ENCODE data around the gene TBX1.
A peak's percentile ranks its signal among the peaks of the same experiment; 100 is the strongest.

Gene TBX1

DNA sequence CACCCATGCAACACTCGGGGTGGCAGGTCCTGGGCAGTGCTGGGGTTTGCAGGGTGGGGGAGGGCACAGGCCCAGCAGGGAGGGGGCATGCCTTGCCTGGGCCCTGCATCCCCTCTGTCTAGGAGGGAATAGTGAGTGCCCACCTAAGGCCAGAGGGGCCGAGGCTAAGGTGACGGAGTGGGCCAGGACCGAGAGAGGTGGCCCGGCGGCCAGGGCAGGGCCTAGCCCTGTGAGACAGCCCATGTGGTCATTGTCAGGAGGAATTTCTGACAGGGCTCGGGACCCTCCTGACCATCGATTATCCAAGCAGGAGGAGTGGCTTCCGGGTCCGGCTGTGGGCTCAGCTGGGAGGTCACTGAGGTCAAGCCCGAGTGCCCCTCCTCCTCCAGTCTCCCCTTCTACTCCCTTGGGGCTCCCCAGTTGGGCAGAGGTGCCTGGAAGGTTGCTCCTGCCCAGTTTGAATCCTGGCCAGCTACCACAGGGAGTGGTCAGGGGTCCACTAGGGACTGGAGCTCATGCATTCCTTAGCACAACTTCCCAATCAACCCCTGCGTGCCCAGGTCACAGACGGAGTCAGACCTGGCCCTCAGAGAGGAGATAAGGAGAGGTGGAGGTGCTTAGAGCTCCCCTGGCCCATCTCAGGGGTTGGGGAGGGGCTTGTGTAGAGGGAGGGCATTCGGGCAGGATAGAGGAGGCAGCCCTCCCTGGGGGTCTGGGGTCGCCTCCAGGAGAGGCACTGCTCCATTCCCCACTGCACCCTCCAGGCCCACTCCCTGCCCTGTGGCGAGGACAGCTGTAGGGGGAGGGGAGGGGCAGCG lies 22.5 kb upstream of the TBX1 start:
- DNase-seq, result no peak

DNA sequence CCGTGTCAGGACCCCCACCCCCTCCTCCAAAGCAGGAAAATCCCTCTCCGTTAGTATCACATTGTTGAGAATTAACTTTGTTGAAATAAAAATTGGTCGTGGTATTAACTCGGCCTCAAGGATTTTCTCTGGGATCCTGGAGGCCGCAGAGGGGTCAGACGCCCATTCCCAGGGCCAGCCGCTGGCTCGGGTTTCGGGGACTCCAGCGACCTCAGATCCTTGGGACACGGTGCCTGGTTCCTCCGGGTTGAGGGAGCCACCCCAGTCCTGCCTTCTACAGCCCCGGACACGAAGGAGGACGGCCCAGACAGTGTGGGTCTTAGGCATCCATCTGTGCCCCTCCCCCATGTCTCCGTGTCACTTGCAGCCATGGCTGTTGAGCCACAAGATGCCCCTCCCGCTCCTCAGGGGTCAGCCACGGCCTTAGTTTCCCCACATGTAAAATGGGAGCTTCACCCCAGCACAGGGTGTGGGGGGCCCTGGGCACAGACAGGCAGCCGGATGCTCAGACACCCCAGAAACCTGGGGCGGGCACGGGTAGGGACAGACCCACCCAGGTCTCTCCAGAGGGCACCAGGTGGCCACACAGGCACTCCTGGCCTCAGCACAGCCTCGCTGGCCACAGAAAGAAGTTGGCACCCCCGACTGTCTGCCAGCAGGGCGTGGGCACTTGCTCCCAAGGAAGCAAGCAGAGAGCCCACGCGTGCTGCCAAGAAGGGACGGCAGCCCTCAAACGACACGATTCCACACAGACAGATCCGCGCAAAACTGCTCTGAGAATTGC lies 21.7 kb upstream of the TBX1 start:
- DNase-seq, result no peak

DNA sequence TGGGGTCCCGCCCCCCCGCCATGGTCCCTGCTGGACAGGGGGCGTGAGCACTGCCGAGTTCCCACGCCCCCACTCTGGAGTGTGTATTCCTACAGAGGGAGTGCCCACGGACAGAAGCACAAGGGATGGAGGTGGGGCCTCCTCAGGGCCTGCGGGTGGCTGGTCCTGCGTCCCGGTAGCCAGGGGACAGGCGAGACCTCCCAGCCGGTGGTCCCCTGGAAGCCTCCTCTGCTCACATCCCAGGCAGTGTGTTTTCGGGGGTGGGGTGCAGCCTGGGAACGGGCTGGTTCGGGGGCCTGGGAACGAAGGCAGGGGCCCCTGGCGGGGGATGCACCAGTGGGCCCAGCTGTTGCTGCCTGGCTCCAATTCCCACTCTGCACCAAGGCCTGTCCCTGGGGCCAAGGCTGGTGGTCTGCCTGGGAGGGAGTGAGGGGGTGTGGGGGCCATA lies 21.1 kb upstream of the TBX1 start:
- DNase-seq, result no peak

DNA sequence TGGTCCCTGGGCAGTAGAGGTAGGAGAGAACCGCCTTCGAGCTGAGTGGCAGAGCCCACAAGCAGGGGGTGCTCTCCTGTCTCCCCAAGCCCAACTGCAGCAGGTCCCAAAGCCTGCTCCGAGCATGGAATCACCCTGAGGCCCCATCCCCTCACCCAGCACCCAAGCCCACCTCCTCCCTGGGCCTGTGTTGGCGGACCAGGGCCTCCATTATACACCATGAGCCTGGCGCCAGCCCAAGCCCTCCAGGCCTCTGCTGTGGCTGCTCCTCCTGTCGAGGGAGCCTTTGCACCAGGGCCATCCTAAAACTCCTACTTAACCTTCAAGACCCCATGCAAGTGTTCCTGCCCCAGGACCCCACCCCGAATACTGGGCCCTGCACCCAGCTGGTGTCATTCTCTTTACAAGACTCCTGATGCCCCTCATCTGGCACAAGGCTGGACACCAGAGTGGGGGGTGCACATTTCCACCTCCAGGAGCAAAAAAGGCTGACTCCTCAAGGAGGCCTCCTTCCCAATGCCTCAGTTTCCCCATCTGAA lies 20.6 kb upstream of the TBX1 start:
- DNase-seq, result no peak

DNA sequence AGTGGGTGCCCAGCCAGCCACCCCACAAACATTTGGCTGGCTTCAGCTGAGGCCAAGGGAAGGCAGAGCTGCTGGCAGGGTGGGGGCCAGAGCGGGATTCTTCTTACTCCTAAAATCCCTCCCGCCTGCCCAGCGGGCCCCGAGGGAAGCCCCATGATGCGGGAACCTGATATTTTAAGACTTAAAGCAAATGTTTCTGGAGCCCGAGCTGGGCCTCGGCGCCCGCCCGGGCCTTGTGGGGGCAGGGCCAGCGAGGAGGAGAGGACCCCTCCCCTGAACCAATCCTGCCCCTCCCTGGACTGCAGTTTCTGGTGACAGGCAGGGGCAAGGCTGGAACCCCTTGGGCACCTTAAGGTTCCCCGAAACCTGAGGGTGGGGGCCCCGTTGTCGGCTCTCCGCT lies 20.0 kb upstream of the TBX1 start:
- DNase-seq, result no peak

DNA sequence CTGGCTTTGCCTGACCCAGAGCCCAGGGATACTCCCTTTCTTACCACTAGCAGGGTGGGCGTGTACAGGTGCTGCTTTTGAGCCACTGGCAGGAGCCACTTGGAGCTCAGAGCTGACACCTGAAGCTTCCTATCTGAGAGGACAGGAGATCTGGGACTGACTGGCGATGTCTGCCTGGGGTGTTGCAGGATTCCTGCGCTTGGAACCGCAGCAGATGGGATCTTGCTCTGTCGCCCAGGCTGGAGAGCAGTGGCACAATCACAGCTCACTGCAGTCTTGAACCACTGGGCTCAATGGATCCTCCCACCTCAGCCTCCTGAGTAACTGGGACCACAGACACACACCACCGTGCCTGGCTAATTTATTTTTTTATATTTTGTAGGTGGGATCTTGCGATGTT lies 19.5 kb upstream of the TBX1 start:
- DNase-seq, result no peak

DNA sequence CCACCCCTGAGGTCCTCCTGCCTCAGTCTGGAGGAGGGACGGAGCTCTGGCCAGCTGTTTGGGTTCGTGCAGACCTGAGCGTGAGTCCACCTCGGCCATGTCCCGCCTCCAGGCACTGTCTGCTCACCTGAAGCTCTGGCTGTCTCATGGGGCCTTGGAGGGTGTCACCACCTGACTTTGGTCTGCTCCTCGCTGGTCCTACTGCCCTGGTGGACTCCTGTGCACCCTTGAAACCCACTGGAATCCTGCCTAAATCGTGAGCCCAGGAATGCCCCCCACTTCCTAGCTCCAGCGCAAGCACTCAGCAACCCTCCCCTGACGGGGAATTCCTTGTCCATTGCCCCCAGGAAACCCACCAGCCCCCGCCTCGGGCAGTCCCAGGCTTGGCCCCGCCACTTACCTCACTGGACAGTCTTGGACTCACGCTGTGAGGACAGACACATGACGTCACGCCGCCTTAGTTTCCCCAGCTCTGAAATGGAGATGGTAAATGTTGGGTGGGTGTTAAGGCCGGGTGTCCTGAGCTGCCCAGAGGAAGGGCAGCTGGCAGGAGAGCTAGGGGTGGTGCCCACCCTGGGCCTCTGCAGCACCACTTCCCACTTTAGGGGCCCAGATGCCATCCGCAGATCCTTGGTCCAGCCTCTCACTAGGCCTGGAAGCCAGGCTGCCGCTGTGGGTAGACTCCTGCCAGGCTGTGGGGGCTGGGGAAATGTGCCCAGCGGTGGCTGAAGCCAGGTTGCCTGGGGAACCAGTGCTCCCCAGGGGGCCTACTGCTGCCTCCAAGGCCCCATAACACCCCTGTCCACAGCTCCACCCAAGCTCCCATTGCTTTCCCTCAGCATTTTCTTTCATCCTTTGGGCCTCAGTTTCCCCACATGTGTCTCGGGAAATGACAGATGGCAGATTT lies 18.2 kb upstream of the TBX1 start:
- peak in 4 of 56 donors; percentile 8 to 46 (median 20) for DNase-seq

DNA sequence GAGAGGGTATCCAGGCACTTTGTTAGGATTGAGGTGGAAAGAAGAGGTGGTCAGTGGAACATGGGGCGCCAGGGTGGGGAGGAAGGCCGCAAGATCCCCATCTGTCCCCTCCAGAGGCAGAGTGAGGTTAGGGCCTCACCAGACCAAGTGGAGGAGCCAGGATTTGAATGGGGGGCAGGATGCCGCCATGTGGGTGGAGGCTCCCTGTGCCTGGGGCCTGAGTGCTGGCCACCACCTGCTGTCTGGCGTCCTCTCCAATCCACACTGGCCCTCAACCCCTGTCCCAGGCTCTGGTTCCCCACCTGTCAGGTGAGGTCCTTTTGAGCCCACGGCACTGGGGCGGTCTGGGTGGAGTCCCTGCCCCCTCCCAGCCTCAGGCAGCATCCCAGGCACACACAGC lies 17.5 kb upstream of the TBX1 start:
- no peak for DNase-seq

DNA sequence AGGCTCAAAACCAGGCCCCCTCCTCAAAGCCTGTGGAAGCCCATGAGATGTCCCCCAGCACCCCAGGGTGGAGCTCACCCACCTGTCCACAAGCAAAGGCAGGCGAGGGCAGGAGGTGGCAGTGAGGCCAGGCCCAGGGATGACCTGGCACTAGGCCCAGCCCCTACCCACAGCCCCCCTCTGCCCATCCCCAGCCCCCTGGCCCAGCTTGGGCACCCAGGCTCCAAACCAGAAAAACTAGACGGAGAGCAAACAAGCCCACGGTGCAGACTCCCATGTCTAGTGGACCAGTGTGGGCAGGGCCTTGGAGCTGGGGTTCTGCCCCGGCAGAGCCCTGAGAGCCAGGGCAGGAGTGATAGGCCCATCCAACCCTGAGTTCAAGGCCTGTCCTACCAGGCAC lies 16.9 kb upstream of the TBX1 start:
- no peak for DNase-seq

DNA sequence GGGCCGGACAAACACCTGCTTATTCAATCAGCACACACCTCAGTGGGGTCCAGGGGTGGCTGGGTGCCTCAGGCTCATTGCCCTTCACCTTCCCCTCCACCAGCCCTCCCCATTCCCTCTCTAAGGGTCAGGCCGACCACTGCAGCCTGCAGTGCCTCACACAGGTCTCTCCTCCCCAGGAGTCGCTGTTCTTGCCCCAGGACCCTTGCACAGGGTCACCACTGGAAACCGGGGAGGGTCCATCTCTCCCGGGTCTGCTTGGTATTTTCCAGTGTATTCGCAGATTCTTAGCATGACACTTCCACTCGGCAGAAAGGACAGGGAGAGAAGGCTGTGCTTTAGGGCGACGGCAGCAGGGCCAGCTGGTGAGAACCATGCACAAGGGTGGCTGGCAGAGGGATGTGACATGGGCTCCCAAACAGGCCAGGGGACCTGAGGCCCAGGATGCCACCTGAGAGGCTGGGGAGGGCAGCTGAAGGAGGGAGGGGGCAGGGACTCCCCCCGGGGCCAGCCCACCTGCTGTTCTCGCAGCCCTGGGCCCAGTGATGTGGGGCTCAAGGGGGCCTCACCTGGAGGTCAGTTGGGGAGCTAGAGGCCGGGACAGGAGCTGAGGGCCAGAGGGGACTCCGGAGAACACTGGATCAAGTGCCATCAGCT lies 16.1 kb upstream of the TBX1 start:
- DNase-seq, result no peak

DNA sequence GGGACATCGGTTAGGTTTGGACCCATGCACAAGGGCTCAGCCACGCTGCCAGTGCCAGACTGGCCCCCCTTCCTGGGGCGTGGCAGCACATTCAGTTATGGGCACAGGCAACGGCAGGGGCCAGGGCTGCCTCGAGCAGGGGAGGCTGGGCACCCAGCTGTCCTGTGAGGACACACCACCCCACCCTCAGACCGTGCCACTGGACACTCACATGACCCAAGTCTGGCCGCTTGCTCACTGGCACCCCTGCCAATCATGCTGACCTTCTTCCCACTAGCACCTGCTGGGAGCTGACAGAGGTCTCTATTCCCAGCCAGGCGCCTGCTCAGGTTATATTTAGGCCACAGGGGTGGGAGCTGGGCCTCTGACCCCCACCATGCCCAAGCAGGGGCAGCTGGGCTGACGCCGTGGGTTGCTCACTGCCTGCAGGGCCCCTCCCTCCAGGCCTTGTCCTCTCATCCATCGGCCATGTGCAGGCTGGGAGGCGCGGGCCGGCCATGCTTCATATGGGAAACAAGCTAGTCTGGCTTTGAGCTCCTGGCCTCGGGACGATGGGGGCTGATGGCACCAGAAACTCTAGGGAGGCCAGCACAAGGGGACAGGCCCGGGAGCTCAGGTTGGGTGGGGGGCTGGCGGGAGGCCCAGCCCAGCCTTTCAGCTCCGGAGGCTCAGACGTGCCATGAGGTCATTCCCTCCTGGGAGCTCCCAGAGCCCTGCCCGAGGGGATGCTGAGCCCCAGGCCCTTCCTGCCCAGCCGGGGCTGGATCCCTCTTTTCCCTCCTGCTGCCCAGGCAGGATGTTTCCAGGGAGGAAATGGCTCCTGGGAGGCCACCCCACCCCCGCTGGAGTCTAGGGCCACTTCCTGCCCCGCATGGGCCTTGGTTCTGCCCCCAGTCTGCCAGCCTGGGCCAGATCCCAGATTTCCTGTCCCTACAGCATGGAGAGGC lies 15.2 kb upstream of the TBX1 start:
- DNase-seq, result no peak

DNA sequence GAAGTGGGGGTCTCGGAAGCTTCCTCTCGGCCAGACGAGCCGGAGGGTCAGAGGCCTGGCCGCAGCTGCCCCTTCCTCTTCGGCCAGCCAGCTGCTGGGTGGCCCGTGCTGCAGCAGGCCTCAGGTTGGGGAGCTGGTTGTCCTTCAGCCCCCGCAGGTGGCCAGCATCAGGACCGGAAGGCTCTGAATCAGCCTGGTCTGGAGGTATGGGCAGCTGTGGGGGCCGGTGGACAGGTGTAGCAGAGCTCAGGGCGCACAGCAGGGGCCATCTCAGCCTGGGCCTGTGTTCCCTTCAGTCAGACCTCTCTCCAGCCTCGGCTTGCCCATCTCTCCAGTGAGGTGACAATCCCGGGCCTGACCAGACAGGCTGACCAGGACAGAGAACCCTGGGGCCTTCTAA lies 13.9 kb upstream of the TBX1 start:
- DNase-seq, result no peak

DNA sequence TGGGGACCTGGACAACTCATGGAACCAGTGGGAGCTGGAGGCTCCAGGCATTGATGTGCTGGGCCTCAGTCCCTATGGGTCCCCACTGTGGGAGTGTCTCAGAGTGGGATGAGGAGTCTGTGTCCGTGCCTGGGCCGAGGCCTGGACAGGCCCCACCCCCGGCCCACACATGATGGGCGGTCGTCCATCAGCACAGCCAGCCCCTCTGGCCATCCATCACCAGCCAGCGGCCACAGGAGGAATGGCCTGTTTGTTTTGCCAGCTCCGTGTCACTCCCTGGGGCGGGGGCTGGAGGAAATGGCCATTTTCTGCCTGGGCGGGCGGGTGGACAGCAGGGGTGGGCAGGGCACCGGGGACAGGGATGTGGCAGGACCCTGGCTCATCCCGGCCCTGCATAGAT lies 13.0 kb upstream of the TBX1 start:
- DNase-seq, result no peak

DNA sequence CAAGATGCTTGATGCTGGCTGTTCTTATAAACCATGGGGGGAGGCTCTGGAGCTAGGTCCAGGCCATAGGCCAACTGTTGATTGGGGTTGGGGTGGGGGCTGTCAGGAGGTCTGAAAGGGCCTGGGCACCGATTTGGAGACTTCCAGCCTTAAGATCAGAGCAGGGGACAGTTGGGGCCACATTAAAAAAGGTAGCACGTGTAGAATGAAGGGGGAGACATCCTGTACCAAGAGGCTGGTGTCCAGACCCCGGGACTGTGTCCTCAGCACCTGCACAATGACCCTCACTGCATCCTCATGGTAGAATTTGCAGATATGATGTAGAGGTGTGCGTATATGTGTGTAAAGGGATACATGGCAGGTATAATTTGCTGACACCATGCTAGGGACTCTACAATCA lies 12.4 kb upstream of the TBX1 start:
- DNase-seq, result no peak

DNA sequence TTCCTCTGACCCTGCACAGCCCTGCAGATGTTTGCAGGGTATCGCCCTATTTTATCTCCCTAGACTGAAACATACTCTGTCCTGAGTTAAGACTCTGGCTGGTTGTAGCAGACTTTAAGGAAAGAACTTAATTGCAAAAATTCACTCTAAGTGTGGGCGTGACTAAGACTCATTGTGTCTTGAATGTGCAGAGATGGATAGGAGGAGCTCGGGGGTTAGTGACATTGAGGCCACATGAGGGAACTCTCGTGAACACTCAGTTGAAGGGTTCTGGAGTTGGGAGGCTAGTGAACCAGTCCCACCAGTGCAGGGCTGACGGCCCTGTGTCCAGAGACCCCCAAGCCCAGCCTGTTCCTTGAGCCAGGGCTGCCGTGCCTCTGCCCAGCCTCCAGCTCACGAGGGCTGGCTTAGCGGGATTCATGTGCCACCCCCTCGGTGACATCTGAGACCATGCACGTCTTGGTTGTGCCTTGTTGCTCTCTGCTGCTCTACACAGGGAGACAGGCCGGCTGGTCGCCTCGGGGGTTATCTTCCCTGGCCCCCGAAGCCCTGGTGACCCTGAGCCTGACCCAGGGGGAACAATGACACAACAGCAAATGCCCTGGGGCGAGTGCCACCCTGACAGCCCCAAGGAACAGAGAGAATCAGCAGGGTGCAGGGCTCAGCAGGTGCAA lies 11.4 kb upstream of the TBX1 start:
- no peak for DNase-seq

DNA sequence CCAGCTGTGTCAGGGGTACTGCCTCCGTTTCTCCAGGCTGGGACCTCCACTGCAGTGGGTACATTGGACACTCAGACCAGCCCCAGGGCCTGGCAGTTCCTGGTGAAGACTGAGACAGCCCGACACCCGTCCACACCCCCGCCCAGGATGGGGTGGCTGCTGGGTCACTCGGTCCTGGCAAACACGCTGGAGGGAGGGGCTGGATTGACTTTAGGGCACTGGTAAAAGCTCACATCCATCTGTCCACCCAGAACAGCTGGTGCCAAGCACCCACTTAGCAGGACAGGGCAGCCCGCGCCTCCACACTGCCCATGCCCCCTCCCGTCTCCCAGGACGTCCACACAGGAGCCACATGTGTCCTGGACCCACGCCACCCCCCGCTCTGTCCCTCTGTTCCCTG lies 10.7 kb upstream of the TBX1 start:
- DNase-seq, result no peak

DNA sequence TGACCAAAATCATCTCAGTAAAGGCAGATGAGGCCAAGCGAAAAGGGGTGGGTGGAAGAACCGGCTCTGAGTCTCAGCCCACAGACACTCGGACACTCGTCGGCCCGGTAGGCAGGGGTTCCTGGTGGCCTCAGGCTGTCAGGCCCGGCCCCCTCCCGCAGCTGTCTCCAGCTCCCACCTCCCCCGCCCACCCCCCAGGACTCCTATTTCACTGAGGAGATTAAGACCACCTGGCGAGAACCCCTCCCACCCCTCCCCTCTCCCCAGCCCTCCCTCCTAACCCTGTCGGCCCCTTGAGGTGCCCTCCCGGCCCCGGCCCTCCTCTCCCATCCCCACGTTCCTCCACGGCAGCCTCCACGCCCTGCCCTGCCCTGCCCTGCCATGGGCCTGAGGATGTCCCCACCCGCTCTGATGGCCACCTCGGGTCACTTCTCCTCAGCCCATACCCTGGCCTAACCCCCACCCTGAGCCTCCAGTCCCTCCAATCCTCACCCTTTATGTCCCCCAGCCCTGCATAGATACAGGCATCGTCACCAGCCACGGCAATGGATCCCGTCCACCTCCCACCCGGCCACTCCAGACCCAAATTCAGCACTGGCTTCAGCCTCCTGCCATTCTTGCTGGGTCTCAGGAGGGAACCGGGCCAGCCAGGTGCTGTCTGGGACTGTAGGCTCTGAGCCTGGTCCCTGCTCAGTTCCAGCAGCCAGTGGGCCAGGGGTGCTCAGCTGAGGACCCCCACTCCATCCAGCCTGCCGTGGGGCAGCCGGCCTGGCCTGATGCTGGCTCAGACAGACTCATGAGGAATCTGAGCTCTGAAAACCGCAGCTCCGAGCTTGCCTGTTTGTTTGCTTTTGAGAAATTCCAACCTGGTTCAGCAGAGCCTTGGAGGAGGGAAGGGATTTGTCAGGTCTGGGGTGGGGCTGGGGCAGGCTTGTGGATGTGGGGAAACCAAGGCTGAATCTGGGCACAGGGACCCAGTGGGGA lies 9.8 kb upstream of the TBX1 start:
- no peak for DNase-seq

All from nucleus accumbens (tissue), 56 donors.